ENCODE data around the gene SLC9A6.

- TF ChIP-seq, protein P1, sequence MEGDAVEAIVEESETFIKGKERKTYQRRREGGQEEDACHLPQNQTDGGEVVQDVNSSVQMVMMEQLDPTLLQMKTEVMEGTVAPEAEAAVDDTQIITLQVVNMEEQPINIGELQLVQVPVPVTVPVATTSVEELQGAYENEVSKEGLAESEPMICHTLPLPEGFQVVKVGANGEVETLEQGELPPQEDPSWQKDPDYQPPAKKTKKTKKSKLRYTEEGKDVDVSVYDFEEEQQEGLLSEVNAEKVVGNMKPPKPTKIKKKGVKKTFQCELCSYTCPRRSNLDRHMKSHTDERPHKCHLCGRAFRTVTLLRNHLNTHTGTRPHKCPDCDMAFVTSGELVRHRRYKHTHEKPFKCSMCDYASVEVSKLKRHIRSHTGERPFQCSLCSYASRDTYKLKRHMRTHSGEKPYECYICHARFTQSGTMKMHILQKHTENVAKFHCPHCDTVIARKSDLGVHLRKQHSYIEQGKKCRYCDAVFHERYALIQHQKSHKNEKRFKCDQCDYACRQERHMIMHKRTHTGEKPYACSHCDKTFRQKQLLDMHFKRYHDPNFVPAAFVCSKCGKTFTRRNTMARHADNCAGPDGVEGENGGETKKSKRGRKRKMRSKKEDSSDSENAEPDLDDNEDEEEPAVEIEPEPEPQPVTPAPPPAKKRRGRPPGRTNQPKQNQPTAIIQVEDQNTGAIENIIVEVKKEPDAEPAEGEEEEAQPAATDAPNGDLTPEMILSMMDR (IDR thresholded peaks at IDR 0.05): no peak
- no peak for TF ChIP-seq EP300 (IDR thresholded peaks at IDR 0.05)
Measured at GRCh38 chrX:136041254-136041812, 56.1 kb downstream of the SLC9A6 start.
